Measurements from ENCODE around the gene FRG2B. TPM values are rescaled to one million over a fixed set of nuclear protein-coding genes. Genes with fewer than 3 reads are reported as not detected.
"Not testable (repeated sequence)": the region's sequence is repeated elsewhere in the genome, so short reads cannot be mapped to it uniquely, and the experiment has no call there.

The FRG2B gene
- under 0.01 TPM in 1 of 2 replicates, not detected in the other for total RNA-seq

DNA sequence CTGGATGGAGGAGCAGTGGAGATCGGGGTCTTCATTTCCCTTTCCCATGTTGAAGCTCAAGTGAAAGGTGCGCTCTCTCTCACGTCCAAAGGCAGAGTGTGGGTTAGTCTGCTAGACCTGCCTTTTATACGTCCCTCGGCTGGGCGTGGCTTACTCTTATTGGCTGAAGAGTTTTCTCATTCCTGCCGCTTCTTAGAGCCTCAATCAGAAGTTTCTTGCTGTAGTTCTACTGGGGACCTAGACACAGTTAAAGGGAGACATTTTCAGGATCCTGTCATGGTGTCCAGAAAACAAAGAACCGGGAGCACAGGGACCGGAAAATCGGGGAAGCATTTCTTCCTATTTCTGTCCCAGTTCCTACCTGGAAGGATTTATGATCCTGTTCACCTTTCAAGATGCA, at the start of gene FRG2B:
TSS of gene FRG2B (minus strand) at position 101 of the 400 bp plus-strand sequence. CDS start at position 48, 53 bp downstream.
- DNase-seq (ENCODE audit: low read depth), result not testable (repeated sequence)

DNA sequence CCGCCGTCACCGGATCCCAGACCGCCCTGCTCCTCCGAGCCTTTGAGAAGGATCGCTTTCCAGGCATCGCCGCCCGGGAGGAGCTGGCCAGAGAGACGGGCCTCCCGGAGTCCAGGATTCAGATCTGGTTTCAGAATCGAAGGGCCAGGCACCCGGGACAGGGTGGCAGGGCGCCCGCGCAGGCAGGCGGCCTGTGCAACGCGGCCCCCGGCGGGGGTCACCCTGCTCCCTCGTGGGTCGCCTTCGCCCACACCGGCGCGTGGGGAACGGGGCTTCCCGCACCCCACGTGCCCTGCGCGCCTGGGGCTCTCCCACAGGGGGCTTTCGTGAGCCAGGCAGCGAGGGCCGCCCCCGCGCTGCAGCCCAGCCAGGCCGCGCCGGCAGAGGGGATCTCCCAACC, 40.9 kb upstream of the FRG2B start:
- not testable (repeated sequence) for H3K4me3 ChIP-seq (ENCODE audit: low read depth, low read length); DNase-seq (ENCODE audit: low read depth)

More for the DNA sequence above, at the start of gene FRG2B:
- not testable (repeated sequence) for H3K4me3 ChIP-seq (ENCODE audit: low read depth, low read length)

DNA sequence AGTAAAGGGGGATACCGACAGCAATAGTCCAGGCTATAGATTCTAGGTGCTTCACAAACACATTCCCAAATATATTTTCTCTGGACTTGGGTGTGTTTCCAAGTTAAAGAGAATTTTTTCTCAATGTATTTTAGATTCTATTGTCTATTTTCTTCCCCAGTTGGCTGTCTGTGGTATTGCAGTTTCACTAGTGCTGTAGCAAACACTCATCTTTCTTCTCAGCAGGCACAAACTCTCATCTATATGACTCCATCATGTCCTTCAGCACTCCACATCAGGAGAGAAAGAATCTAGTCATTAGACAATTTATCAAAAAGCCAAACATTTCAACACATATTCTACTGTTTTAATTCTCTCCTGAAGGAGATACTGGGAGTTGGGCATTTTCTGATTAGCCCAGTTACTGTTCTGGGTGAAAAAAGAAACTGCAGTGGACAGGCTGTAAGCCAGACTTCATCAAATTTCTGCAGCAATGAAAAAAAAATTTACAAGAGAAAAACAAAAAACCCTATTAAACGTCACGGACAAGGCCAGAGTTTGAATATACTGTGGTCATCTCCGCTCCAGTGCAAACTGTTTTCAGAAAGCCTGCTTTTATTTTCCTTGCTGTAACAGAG, 37.1 kb upstream of the FRG2B start:
- H3K4me3 ChIP-seq (ENCODE audit: low read depth, low read length); DNase-seq (ENCODE audit: low read depth): not testable (repeated sequence)

GRCh38 chr10:133661122-133661521, 34.5 kb upstream of the FRG2B start:
- not testable (repeated sequence) for DNase-seq (ENCODE audit: low read depth); H3K4me3 ChIP-seq (ENCODE audit: low read depth, low read length)

- not testable (repeated sequence) for H3K4me3 ChIP-seq (ENCODE audit: low read depth, low read length); DNase-seq (ENCODE audit: low read depth)
Measured at GRCh38 chr10:133660516-133660915, 33.9 kb upstream of the FRG2B start.

DNA sequence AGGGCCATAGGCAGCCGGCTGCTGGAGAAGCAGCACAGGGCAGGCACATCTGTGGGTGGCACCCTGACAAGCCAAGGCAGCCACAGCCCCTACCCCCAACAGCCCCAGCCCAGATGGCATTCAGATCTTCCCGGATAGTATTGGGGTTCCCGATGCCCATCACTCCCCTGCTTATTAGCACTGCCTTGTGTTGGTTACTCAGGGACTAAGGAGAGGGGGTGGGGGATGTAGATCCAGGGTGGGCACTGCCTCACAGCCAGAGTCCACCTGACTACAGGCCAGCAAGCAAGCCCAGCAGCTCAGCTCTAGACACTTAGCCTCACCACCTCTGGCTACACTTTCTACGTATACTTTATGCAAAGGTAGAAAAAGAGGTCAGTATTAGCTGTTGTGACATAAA, 30.7 kb upstream of the FRG2B start:
- DNase-seq (ENCODE audit: low read depth); H3K4me3 ChIP-seq (ENCODE audit: low read depth, low read length): not testable (repeated sequence)

DNA sequence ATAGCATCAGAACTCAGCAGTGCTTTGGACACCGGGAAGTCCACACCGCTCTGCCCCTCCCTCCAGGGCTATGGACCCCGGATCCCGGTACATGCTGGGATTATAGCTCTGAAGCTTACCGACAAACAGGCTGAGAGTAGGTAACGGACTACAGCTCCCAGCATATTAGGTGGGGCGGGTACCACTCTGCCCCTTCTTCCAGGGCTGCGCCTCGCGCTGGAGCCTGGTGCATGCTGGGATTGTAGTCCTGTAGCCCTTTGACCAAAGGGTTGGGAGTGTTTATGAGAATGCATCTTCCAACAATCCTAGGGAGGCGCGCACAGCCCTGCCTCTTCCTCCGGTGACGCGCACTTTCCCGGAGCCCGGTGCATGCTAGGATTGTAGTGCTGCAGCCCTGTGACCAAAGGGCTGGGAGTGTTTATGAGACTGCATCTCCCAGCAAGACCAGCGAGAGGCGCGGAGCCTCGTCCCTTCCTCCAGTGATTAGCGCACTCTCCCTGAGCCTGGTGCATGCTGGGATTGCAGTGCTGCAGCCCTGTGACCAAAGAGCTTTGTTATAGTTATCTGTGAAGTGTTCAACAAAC, 22.4 kb upstream of the FRG2B start:
- DNase-seq (ENCODE audit: low read depth), result not testable (repeated sequence)
- peak overlapping the region; percentile 21 for H3K4me3 ChIP-seq (ENCODE audit: low read depth, low read length)

GRCh38 chr10:133647075-133647748, 20.6 kb upstream of the FRG2B start:
- H3K4me3 ChIP-seq (ENCODE audit: low read depth, low read length); DNase-seq (ENCODE audit: low read depth): not testable (repeated sequence)

- not testable (repeated sequence) for H3K4me3 ChIP-seq (ENCODE audit: low read depth, low read length)
Measured at GRCh38 chr10:133637846-133638235, 11.2 kb upstream of the FRG2B start.

GRCh38 chr10:133637202-133637845, 10.7 kb upstream of the FRG2B start:
- not testable (repeated sequence) for H3K4me3 ChIP-seq (ENCODE audit: low read depth, low read length); DNase-seq (ENCODE audit: low read depth)

More at GRCh38 chr10:133637846-133638235, 11.2 kb upstream of the FRG2B start:
- DNase-seq (ENCODE audit: low read depth), result not testable (repeated sequence)

- H3K4me3 ChIP-seq (ENCODE audit: low read depth, low read length), result not testable (repeated sequence)
Measured at GRCh38 chr10:133630723-133631249, 4.2 kb upstream of the FRG2B start.

GRCh38 chr10:133622544-133622943, 4.1 kb downstream of the FRG2B start:
- not testable (repeated sequence) for DNase-seq (ENCODE audit: low read depth); H3K4me3 ChIP-seq (ENCODE audit: low read depth, low read length)

More at GRCh38 chr10:133630723-133631249, 4.2 kb upstream of the FRG2B start:
- DNase-seq (ENCODE audit: low read depth), result not testable (repeated sequence)

GRCh38 chr10:133618851-133619250, 7.7 kb downstream of the FRG2B start:
- no peak for TF ChIP-seq CTCF (IDR thresholded peaks at IDR 0.05; ENCODE audit: insufficient read depth, low read depth, low read length)
- DNase-seq (ENCODE audit: low read depth), result no peak
- H3K4me3 ChIP-seq (ENCODE audit: low read depth, low read length), result no peak overlapping the region
